Nucleus accumbens (tissue), 56 donors: ENCODE measurements around the gene SLC6A4.

Experiments used
- DNase-seq, 56 donors: peaks; one replicate each; lab custom pipeline; 2025; lab: John Stamatoyannopoulos, UW

SLC6A4 gene

GRCh38 chr17:30235386-30236296 lies at the start of gene SLC6A4:
Gene SLC6A4 (minus strand): TSS chr17:30235697. CDS start chr17:30221958, 13,739 bp downstream.
- DNase-seq = no peak

- no peak for DNase-seq
These were observed 43.7 kb upstream of the SLC6A4 start for GRCh38 chr17:30279156-30279555.

DNA sequence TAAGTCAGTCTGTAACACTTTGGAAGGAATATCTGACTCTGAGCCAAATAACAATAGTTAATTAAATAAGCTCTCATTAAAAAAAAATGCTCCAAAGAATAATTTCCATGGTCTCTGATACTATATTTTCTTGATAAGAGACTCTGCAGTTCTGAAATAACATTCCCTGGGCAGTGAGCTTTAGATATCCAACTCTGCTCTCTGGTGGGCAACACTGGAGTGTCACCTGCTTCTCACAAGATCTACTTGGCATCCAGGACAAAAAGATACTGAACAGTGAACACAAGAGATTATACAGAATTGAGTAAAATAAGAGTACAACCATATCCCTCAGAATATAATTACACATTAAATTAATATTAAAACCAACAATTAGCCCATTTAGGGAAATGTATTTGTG lies 42.5 kb upstream of the SLC6A4 start:
- peak in 2 of 56 donors; percentile 2 to 5 for DNase-seq

DNA sequence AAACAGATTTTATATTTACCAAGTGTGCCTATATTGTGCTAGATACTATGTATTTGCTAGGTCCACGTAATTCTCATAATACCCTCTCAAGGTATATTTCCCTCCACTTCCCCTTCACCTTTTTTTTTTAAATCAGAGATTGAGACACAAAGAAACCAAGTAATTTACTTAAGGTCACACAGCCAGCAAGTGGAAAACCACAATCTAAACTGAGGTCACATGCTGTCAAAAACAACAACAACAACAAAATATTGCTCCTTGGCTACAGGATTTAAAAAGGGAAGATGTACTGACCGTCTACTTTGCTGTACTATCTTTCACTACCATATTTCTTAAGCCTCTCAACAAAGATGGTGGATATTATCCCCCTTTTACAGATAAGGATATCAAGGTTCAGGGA lies 40.4 kb upstream of the SLC6A4 start:
- DNase-seq = no peak

- DNase-seq = no peak
These were observed 39.4 kb upstream of the SLC6A4 start for GRCh38 chr17:30274887-30275286.

- no peak for DNase-seq
These were observed 37.9 kb upstream of the SLC6A4 start for GRCh38 chr17:30273373-30273772.

DNA sequence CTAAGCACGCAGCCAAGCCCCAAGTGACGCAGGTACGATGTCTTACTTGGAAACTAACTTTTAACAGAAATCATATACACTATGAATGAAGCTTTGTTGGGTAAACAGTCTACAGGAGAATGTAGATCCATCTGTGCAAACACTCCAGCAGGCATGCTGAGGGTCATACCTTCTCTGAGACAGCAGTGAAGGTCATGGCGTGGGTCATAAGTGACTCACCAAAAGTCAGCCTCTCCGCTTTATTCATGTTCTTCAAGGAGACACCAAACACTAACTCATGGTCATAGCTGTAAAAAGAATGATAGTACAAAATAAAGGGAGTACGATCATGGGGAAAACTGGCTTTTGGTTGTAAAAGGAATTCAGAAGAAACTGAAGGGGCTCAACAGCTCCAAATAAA lies 35.6 kb upstream of the SLC6A4 start:
- no peak for DNase-seq

- no peak for DNase-seq
These were observed 32.1 kb upstream of the SLC6A4 start for GRCh38 chr17:30267625-30268024.

GRCh38 chr17:30263552-30264333 lies 28.2 kb upstream of the SLC6A4 start:
- no peak for DNase-seq

DNA sequence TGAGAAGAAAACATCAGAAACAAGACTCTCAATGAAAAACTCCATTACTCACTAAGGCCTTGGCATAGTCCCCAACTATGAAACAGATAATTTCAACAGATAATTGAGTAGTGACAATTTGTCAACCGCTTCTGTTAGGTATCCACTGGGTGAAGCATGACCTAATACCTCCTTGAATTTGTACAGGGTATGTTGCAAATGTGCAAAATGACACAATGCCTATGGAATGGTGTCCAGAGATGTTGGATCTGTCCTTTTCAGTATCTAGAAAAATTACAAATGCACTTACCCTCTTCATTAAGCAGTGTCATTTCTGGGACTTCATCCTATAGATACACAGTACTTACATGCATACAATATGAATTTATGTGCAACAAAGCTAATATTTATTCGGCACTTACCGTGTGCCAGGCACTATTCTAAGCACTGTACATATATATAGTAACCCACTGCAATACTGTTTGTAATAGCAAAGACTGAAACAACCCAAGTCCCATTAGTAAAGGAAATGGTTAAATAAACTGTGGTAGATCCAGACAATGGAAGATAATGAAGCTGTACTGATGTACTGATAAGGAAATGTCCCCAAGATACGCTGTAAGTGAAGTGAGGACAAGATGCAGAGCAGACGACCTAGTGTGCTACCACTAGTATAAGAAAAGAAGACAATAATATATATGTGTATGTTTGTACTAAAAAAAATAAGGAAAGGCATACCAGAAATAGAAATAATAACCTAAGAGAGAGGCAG lies 21.4 kb upstream of the SLC6A4 start:
- no peak for DNase-seq

GRCh38 chr17:30254150-30254549 lies 18.7 kb upstream of the SLC6A4 start:
- no peak for DNase-seq

GRCh38 chr17:30253312-30253711 lies 17.8 kb upstream of the SLC6A4 start:
- no peak for DNase-seq

DNA sequence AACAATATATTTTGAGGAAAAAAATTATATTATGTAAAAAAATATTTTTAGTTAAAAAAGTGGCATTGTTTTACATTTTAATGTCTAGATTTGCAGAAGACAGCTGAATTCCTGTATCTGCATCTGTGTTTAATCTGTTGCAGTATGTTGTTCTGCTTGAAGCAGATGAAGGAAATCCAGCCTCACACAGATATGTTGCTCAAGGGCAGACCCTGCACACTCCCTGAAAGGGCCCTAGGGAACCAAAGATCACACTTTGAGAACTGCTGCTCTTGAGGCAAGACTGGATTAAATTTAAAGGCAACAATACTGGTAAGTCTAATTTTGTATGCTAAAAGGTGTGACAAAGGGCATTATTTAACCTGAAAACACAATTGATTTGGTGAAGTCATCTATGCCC lies 16.4 kb upstream of the SLC6A4 start:
- no peak for DNase-seq

DNA sequence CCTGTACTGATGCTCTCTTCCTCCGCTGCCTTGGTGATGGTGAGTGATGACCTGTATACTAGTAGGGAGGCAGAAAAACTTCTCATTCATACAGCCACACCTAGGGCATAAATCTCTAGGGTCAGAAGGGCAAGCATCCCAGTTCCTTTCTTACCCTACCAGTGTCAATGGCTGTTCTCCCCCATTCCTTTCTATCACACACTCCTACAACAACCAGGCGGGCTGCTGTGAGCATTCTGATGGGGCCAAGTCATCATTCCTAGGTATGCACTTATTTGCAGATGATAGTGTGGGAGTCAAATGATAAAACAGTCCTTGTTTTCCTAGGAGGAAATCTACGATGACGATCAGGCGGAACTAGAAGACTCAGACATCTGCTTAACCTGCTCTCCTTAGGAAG lies 14.0 kb upstream of the SLC6A4 start:
- DNase-seq = no peak

DNA sequence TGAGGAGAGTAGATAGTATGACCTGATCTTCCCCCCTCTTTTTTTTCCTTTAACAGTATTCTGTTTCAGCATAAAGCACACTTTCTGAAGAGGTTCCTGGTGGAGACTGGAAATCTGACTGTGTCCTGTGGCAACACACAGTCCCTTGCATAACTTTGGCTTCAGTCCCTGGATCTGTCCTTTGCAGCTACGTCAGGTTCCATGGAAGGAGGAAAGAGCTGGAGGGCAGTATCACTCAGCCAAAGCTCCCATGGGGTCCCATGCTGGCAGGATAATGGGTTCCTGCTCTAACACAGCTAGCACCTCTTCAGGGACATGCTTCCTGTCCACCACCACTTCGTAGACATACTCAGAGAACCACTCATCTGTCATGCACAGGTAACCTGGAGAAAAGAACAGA lies 13.3 kb upstream of the SLC6A4 start:
- DNase-seq = no peak

GRCh38 chr17:30246460-30246859 lies 11.0 kb upstream of the SLC6A4 start:
- no peak for DNase-seq

- DNase-seq = no peak
These were observed 9.4 kb upstream of the SLC6A4 start for GRCh38 chr17:30244853-30245385.

DNA sequence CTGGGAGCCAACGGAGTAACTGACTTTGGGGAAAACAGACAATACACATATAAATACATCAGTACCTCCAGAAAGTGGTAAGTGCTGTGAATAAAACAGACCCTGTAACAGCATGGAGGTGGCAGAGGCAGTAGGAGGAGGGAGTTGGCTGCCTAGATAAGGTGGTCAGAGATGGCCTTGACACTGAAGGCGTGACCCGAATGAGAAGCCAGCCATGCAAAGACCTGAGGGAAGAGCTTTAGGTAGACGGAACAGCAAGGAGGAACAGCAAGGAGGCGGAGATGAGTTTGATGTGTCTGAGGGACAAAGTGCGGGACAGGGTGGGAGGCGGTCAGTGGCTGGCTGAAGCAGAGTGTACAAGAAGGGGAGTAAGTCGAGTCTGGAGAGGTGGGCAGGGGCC lies 8.1 kb upstream of the SLC6A4 start:
- DNase-seq = no peak

GRCh38 chr17:30243002-30243401 lies 7.5 kb upstream of the SLC6A4 start:
- DNase-seq = no peak

- no peak for DNase-seq
These were observed 5.6 kb upstream of the SLC6A4 start for GRCh38 chr17:30241051-30241450.

DNA sequence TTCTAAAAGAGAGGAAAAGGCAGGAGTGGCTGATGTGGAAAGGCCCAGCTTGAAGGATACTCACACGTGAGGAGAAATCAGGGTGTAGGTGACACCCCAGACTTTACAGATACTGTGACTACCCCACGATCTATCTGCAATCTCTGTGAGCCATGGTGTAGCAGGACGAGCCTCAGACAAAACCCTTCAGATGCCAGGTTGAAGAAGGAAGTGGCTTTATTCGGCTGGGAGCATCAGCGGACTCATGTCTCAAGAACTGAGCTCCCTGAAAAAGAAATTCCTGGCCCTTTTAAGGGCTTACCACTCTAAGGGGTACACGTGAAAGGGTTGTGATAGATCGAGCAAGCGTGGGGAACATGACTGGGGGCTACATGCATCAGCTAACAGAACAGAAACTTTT lies 4.7 kb upstream of the SLC6A4 start:
- DNase-seq = no peak
